Measurements from ENCODE around the gene TRIM44.

Gene TRIM44

DNA sequence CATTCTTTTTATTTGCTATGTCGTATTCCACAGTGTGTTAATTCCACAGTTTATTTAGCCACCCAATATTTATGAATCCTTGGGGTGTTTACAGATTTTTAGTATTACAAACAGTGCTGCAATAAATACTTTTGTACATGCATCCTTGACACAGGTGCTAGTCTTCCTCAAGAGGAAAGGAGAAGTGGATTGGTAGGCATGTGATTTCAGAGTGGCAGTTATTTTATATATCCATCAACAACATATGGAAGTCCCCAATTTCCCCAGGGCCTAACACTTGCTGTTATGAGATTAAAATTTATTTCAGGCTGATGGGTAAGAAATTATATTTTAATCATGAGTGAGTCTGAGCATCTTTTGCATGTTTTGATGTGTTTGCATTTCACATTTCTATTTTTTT lies 17.9 kb downstream of the TRIM44 start:
- no peak for TF ChIP-seq ZFX (IDR thresholded peaks at IDR 0.05; ENCODE audit: borderline replicate concordance)
- no peak for TF ChIP-seq CTCF (IDR thresholded peaks at IDR 0.05)

GRCh38 chr11:35681163-35681767 lies 18.7 kb downstream of the TRIM44 start:
- TF ChIP-seq ZFX (IDR thresholded peaks at IDR 0.05; ENCODE audit: borderline replicate concordance) = no peak
- TF ChIP-seq CTCF (IDR thresholded peaks at IDR 0.05) = no peak
- no peak overlapping the region for H3K27ac ChIP-seq

More for the DNA sequence above, 17.9 kb downstream of the TRIM44 start:
- no peak overlapping the region for H3K27ac ChIP-seq

DNA sequence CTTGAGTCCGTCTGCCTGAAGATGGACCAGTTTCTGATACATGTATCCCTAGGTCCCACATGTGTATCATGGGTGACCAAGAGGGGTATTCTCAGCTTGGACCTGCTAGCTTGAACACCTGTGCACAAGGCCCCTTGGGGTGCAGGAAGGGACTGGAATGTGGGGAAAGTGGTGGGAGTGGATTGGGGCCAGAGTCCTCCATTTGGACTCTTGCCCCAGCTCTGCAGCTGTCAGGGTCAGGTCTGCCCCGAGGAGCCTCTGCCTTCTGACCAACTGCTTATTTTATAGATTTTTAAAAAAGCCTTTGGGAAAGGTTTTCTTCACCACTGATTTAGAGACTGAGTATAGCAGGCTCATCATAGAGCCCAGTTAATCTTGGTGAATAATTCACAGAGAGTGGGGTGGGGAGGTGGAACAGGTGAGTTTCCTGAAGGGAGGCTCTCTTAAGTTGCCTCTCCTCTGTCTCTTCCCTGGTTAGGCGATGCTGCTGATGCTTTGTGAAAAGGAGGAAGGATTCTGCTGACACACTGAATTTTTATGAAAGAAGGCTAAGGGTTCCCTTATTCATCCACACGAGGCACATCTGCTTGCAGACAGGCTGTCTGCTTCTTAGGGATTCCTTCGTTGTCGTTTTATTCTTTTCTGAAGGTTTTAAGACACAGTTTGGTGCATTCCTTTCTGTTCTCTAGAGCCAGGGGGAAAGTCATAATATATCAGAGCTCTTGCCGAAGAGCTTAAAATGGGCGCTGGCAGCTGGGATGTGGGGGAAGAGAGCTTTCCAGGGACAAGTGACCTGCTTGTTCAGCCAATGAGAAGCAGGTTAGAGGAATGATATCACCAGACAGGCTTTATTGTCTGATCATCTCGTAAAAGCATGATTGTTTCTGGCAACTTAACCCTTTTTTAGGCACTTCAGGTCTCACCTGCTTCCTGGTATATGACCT lies 19.9 kb downstream of the TRIM44 start:
- no peak for TF ChIP-seq CTCF (IDR thresholded peaks at IDR 0.05)
- TF ChIP-seq ZFX (IDR thresholded peaks at IDR 0.05; ENCODE audit: borderline replicate concordance) = no peak
- H3K27ac ChIP-seq = no peak overlapping the region

- no peak for TF ChIP-seq CTCF (IDR thresholded peaks at IDR 0.05)
- no peak overlapping the region for H3K27ac ChIP-seq
Observed at GRCh38 chr11:35683728-35684339, 21.3 kb downstream of the TRIM44 start.

DNA sequence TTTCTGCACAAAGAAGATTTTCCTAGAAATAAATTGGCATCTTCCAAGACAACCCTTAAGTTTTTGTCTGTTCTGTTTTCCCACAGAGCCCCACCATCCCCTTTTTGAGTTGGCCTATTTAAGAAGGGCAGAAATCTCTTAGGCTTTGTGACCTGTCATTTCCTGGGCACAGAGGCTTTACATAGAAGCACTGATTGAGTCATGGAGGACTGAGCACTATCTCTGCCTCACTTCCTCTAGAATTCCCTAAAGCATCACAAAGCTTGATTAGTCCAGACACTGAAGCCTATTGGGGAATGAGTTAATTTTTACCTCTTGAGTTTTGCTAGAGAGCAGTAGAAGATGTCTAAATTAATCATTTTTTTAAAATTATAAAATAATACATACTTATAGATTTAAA lies 25.4 kb downstream of the TRIM44 start:
- no peak for TF ChIP-seq ZFX (IDR thresholded peaks at IDR 0.05; ENCODE audit: borderline replicate concordance)
- no peak for TF ChIP-seq CTCF (IDR thresholded peaks at IDR 0.05)
- no peak overlapping the region for H3K27ac ChIP-seq

DNA sequence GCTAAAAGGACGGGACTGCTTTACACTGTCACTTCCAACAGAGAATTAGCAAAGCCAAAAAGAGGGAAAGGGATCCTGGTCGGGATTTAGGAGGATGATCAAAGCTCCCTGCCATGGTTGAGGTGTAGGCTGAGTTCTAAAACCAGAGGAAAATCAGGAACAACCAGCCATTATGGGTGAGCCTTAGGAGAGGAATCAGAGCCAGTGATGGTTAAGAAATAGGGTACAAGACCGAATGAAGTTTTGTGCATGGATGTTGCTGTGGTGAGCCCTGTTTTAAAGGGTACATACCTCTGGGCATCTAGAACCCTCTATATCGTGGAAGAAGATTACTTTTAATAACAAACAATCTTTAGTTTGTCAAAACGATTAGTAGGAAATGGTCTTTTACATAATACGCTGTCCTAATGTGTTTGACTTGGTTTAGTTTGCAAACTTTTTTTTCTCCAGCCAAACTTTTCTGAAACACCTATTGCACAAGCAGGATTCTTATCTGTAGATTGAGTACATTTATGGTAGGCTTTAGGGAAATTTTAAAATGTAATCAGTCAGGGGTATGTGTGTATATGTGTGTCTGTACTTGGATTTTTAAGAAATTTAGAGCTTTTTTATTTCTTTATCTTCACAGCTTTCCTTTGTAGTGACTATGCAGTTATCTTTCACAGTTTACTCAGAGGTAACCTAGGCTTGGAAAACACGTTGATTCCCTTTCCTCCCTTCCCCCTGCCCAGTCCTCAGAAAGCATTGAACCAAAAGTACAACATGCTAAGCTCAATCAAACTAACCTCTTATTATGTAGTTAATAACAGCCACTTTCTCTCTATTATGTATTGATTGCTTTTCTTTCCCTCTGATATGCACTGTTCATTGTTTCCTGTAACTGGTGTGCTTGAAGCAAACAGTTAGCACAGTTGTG lies 26.8 kb downstream of the TRIM44 start:
- no peak overlapping the region for H3K27ac ChIP-seq
- no peak for TF ChIP-seq CTCF (IDR thresholded peaks at IDR 0.05)
- TF ChIP-seq ZFX (IDR thresholded peaks at IDR 0.05; ENCODE audit: borderline replicate concordance) = no peak
